Measurements from ENCODE around the gene RAP1GAP2.
"Not testable (repeated sequence)": the region's sequence is repeated elsewhere in the genome, so short reads cannot be mapped to it uniquely, and the experiment has no call there.

The RAP1GAP2 gene

GRCh38 chr17:2815781-2816185 is 19.5 kb downstream of the RAP1GAP2 start:
- DNase-seq, result no peak

DNA sequence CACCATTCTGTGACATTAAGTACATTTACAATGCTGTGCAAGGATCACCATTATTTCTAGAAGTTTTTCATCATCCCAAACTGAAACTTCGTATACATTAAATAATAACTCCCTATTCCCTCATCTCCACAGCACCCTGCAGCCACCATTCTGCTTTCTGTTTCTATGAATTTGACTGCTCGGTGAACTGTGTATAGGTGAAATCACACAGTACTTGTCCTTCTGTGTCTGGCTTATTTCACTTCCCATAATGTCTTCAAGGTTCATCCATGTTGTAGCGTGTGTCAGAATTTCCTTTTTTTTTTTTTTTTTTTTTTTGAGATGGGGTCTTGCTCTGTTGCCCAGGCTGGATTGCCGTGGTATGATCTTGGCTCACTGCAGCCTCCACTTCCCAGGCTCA is 20.4 kb downstream of the RAP1GAP2 start:
- DNase-seq, result no peak

- DNase-seq, result not testable (repeated sequence)
Observed at GRCh38 chr17:2819294-2819693, 23.1 kb downstream of the RAP1GAP2 start.

- DNase-seq, result no peak
Observed at GRCh38 chr17:2819921-2820501, 23.8 kb downstream of the RAP1GAP2 start.

- no peak for DNase-seq
Observed at GRCh38 chr17:2821868-2822267, 25.6 kb downstream of the RAP1GAP2 start.

DNA sequence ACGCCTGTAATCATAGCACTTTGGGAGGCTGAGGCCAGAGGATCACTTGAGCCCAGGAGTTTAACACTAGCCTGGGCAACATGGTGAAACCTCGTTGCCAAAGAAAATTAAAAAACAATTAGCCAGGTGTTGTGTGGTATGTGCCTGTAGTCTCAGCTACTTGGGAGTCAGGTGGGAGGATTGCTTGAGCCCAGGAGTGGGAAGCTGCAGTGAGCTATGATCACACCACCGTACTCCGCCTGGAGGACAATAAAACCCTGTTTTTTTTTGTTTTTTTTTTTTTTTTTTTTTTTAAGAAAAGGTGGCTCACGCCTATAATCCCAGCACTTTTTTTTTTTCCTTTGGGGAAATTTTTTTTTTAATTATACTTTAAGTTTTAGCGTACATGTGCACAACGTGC is 26.1 kb downstream of the RAP1GAP2 start:
- DNase-seq, result no peak

- DNase-seq, result no peak
Observed at GRCh38 chr17:2825253-2825970, 29.2 kb downstream of the RAP1GAP2 start.

DNA sequence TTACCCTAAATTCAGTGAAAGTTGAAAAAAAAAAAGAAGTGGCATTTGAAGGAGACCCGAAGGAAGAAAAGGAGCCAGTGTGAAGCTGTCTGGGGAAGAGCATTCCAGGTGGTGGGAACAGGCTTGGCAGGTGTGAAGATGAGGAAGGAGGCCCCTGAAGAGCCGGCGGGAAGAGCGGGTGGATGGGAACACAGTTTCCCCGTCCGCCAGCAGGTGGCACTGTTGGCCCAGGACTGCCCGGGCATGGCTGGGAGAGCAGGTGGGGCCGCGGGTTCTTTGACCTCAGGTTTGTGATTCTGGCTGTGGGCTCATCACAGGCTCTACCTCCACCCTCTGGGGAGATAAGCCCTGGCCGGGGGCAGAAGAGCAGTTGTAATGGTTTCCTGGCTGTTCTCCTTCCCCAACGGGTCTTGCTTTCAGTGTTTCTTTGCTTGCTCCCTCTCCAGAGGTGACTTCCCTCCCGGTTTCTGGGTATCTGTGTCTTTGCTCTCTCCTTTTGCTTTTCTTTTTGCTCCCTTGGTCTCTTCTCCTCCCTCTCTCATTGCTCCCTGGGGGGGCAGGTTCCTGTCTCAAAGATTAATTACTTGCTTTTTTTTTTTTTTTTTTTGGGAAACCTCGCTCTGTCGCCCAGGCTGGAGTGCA is 32.3 kb downstream of the RAP1GAP2 start:
- peak; percentile 77 for DNase-seq

- no peak for DNase-seq
Observed at GRCh38 chr17:2830678-2831077, 34.4 kb downstream of the RAP1GAP2 start.

DNA sequence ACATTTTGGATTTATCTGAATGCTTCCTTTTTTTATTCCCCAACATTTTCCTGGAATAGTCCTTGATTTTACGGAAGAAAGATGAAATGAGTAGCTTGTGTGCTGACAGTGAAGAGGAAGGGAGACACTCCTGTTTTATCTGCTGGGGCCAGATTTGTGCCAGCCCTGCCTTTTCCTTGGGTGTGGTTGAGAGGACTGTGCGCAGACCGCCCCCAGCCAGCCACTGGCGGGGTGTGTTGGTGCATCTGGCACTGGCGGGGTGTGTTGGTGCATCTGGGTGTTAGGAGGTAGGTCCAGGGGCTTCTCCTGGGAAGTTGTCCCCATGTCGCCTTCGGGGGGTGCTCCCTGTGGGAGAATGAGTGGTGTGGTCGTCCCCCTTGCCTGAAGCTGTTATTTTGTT is 39.5 kb downstream of the RAP1GAP2 start:
- no peak for DNase-seq

GRCh38 chr17:2837147-2837561 is 40.9 kb downstream of the RAP1GAP2 start:
- peak; percentile 32 for DNase-seq

GRCh38 chr17:2841606-2842005 is 45.4 kb downstream of the RAP1GAP2 start:
- DNase-seq, result no peak

- no peak for DNase-seq
Observed at GRCh38 chr17:2842464-2842863, 46.2 kb downstream of the RAP1GAP2 start.

- DNase-seq, result no peak
Observed at GRCh38 chr17:2844416-2844815, 48.2 kb downstream of the RAP1GAP2 start.

DNA sequence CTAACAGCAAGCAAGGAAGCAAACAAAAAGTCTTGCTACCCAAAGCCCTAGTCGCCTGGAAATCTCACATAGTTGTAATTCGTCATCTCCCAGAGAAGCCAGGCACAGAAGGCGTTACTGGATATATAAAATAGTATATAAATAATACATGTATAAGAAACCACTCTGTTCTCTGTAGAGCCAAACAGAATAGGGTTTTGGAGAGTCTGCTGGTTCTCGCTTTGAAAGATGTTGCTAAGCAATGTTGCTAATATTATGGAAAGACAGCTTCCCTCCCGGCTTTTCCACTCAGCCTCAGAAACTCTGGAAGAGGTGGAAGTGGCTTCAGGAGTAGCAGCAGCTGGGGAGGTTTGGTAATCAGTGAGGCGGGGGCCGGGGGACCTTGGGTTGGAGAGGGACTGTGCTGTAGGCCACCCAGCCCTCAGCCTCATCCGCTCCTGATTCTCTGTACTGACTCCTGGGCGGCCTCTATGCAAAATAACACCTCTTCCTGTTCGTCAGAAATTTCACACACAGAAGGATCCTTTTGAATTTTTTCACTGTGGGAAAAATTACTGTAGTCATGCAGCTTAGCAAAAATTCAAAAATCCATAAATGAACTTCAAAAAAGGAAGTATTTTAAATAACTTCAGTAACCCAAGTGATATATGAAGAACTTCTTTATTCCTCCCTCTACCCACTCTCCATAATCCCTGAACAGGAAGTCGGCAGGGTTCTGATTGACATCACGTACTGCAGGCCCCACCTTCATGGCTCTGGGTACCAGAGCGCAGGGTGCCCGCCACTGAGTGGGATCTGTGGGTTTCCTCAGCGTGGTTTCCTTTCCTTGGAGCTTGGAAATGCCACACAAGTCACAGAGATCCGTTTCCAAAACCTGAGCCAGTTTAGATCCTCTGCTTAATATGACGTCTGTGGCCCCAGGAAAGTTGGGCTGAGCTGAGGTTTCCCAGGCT is 51.4 kb downstream of the RAP1GAP2 start:
- no peak for DNase-seq

- DNase-seq, result no peak
Observed at GRCh38 chr17:2849327-2849670, 53.1 kb downstream of the RAP1GAP2 start.

DNA sequence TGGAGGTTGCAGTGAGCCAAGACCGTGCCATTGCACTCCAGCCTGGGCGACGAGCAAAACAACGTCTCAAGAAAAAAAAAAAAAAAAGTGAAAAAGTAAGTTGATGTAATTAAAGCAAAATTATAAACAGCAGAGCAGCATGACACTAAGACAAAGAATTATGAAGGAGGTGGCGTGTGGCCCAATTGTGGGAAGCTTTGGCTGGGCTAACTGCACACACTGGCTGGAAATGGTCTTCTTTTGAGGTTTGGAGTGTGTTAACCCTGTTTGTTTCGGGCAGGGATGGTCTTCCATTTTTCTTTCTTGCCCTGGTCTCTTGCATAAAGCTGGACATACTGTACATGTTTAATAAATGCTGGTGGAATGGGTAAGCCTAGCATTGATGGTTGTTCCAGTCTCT is 54.8 kb downstream of the RAP1GAP2 start:
- no peak for DNase-seq

- DNase-seq, result no peak
Observed at GRCh38 chr17:2851615-2852014, 55.4 kb downstream of the RAP1GAP2 start.

- no peak for DNase-seq
Observed at GRCh38 chr17:2852221-2852620, 56.0 kb downstream of the RAP1GAP2 start.

DNA sequence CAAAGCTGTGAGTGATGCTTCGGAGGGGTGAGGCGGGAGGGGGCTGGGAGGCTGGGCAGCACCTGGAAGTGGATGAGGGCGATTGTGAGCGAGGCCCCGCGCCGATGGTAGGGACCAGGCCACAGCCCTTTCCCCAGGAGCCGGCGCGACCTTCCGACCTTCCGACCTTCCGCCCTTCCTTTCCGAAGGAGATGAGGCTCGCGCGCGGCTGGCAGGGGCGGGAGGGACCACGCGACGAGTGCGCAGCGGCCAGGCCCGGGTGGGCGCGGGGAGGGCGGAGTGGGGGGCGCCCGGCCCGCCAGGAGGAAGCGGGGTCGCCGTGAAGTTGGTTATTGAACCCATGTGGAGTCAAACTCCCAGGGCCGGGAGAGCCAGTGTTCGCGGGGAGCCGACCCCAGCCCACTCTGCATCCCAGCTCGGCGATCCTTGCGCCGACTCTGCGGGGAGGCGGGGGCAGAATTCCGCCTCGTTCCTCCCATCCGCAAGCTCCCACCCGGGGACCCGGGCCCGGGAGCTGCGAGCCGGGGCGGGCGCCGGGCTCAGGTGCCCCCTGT is 56.6 kb downstream of the RAP1GAP2 start:
- DNase-seq, result no peak

DNA sequence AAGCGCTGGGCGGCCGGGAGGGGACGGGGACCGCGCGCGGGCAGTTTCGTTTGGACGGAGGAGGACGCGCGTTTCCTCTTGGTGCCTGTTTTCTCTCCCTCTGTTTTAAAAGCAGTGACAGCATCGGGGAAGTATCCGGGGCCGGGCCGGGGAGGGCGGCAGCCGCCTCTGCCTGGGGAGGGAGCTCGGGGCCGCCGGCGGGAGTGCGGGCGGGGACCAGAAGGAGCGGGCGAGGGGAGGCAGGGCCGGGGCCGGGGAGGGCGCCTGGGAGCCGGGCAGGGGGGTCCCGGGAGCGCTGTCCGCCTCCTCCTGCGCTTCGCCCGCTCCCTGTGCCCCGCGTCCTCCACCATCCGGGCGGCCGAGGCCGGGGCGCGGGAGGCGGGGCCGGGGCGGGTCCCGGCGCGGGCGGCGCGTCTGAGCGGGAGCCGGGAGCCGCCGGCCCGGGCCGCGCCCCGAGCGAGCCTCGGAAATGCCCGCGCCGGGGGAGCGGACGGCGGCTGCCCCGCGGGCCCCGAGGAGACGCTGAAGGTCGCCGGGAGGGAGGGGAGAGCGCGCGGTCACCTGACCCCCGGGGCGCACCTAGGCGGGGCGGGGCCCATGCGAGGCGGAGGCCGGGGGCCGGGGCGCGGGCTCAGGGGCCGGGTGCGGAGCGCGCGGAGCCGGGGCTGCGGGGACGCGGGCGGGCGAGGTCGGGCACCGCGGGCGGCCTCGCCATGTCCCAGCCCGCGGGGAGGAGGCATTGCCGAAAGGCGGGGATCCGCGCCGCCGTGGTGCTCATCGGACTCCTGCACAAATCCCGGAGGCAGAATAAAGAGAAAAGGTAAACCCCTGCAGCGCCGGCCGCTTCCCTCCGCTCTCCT is 57.3 kb downstream of the RAP1GAP2 start:
- peak; percentile 29 for DNase-seq

Measured in activated naive CD4-positive, alpha-beta T cell treated with anti-CD3 and anti-CD28 coated beads, Interleukin-2, amount 50 U/mL, for 16 hours (primary cell).